ENCODE measurements around the gene LINC01488. TPM values are rescaled to one million over a fixed set of nuclear protein-coding genes. Genes with fewer than 3 reads are reported as not detected.

The LINC01488 gene
- total RNA-seq, 1 donor from 2014 or later, result not detected

DNA sequence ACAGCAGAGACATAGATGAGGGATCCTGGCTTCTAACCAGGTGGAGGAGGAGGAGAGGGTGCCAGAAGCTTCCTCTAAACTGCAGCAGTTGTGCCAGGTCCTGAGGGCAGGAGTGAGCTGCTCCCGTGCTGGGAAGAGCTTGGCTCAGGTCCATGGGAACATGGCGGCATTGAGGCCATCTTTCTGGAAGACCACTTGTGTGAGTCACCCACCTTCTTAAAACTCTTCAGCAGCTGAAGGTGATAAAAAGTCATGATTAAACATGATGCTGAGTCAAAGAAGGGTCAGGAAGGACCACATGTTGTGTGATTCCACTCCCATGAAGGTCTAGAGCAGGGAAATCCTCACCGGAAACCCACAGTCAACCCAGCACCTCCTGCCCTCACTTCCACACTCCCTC lies 35.1 kb downstream of the LINC01488 start:
- no peak for ATAC-seq
- Histone ChIP-seq H3K36me3 (no peaks in the 10 kb centered on the region), H3K4me3 (no peak overlapping the region), H3K4me1 (no peaks in the 10 kb centered on the region), H3K9me3 (no peaks in the 10 kb centered on the region), H3K27me3 (no peaks in the 10 kb centered on the region), H3K27ac (no peak overlapping the region)
- TF ChIP-seq, protein P1, sequence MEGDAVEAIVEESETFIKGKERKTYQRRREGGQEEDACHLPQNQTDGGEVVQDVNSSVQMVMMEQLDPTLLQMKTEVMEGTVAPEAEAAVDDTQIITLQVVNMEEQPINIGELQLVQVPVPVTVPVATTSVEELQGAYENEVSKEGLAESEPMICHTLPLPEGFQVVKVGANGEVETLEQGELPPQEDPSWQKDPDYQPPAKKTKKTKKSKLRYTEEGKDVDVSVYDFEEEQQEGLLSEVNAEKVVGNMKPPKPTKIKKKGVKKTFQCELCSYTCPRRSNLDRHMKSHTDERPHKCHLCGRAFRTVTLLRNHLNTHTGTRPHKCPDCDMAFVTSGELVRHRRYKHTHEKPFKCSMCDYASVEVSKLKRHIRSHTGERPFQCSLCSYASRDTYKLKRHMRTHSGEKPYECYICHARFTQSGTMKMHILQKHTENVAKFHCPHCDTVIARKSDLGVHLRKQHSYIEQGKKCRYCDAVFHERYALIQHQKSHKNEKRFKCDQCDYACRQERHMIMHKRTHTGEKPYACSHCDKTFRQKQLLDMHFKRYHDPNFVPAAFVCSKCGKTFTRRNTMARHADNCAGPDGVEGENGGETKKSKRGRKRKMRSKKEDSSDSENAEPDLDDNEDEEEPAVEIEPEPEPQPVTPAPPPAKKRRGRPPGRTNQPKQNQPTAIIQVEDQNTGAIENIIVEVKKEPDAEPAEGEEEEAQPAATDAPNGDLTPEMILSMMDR (IDR thresholded peaks at IDR 0.05), result no peak
- intact Hi-C loops (cut with DNase I), result no loop called here
- DNase-seq, result peak; percentile 28

DNA sequence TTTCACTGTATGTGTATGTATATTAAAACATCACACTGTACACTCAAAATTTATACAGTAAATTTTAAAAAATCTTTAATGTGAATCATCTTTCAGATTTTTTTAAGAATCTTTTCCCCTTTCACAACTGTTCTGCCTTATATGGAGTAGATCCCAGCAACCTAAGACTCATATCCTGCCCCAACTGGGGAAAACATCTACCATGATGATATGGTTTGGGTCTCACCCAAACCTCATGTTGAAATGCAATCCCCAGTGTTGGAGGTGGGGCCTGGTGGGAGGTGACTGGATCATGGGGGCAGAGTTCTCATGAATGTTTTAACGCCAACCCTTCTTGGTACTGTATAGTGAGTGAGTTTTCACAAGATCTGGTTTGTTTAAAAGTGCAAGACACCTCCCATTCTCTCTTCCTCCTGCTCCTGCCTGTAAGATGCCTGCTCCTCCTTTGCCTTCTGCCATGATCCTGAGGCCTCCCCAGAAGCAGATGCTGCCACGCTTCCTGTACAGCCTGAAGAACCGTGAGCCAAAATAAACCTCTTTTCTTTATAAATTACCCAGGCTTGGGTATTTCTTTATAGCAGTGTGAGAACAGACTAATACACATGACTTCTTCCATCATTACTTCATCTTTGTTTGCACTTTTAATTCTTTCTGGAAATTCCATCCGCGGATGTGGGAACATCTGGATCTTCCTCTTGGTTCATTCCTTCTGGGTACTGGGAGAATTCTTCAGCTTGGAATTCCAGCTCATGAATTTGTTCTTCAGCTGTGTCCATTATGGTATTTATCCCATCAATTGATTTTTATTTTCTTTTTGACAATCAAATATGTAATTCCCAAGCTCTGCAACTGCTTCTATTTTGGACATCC lies 36.9 kb downstream of the LINC01488 start:
- no peaks in the 10 kb centered on the region for H3K36me3 ChIP-seq
- no peaks in the 10 kb centered on the region for H3K9me3 ChIP-seq
- H3K27ac ChIP-seq, result no peak overlapping the region
- intact Hi-C loops (cut with DNase I), result no loop called here
- DNase-seq (peak; percentile 10), ATAC-seq (no peak)
- TF ChIP-seq, protein P1 (IDR thresholded peaks at IDR 0.05), result no peak
- no peaks in the 10 kb centered on the region for H3K27me3 ChIP-seq
- no peak overlapping the region for H3K4me3 ChIP-seq
- H3K4me1 ChIP-seq, result no peaks in the 10 kb centered on the region

DNA sequence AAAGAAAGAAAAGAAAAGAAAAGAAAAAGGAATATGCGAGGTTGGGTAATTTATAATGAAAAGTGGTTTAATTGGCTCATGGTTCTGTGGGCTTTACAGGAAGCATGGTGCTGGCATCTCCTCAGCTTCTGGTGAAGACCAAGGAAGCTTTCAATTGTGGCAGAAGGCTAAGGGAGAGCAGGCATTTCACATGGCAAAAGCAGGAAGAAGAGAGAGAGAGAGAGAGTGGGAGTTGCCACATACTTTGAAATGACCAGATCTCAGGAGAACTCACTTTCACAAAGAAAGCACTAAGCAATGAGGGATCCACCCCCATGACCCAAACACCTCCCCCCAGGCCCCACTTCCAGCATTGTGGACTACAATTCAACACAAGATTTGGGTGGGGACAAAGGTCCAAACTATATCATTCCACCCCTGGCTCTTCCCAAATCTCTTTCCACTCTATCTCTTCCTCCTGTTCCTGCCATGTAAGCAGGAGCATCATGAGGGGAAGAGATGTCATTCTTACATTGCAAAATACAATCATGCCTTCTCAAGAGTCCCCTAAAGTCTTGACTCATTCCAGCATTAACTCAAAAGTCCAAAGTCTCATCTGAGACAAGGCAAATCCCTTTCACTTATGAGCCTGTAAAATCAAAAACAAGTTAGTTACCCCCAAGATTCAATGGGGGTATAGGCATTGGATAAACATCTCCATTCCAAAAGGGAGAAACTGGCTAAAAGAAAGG lies 38.9 kb downstream of the LINC01488 start:
- Histone ChIP-seq H3K27me3 (no peaks in the 10 kb centered on the region), H3K4me3 (no peak overlapping the region), H3K27ac (no peak overlapping the region), H3K4me1 (no peaks in the 10 kb centered on the region), H3K36me3 (no peaks in the 10 kb centered on the region), H3K9me3 (no peaks in the 10 kb centered on the region)
- intact Hi-C loops (cut with DNase I), result no loop called here
- DNase-seq (no peak), ATAC-seq (no peak)
- TF ChIP-seq, protein P1 (IDR thresholded peaks at IDR 0.05), result no peak

GRCh38 chr11:69521457-69521856 lies 40.0 kb downstream of the LINC01488 start:
- H3K36me3 ChIP-seq, result no peaks in the 10 kb centered on the region
- no peak overlapping the region for H3K27ac ChIP-seq
- no peaks in the 10 kb centered on the region for H3K4me1 ChIP-seq
- H3K9me3 ChIP-seq, result no peaks in the 10 kb centered on the region
- H3K27me3 ChIP-seq, result no peaks in the 10 kb centered on the region
- intact Hi-C loops (cut with DNase I), result no loop called here
- no peak overlapping the region for H3K4me3 ChIP-seq
- DNase-seq, result peak; percentile 15
- no peak for ATAC-seq
- TF ChIP-seq, protein P1 (IDR thresholded peaks at IDR 0.05), result no peak

DNA sequence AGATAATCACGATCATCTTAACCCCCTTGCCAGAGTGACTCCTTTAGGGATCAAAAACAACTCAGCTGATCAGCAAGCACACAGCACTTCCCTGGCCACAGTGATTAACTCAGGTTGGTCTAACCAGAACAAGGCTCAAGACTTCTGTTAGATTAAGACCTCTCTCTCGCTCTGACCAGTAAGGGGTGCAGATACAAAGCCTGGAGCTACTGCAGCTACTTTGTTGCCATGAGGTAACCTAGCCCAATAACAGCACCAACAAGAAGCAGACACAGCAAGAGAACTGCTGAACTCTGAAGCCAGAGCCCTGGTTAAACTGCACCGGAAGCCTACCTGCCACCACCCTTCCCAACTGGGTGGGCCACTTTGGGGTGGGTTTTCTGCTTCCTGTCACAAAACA lies 42.0 kb downstream of the LINC01488 start:
- Histone ChIP-seq H3K27me3 (no peaks in the 10 kb centered on the region), H3K4me3 (no peak overlapping the region), H3K36me3 (no peaks in the 10 kb centered on the region), H3K27ac (no peak overlapping the region), H3K9me3 (no peaks in the 10 kb centered on the region), H3K4me1 (no peaks in the 10 kb centered on the region)
- DNase-seq (peak; percentile 8), ATAC-seq (no peak)
- intact Hi-C loops (cut with DNase I), result no loop called here
- TF ChIP-seq, protein P1 (IDR thresholded peaks at IDR 0.05), result no peak

Data from upper lobe of right lung (tissue), 1 donor.